Measurements from ENCODE around the gene CCDC190.
"Not testable (repeated sequence)": the region's sequence is repeated elsewhere in the genome, so short reads cannot be mapped to it uniquely, and the experiment has no call there.

The CCDC190 gene

DNA sequence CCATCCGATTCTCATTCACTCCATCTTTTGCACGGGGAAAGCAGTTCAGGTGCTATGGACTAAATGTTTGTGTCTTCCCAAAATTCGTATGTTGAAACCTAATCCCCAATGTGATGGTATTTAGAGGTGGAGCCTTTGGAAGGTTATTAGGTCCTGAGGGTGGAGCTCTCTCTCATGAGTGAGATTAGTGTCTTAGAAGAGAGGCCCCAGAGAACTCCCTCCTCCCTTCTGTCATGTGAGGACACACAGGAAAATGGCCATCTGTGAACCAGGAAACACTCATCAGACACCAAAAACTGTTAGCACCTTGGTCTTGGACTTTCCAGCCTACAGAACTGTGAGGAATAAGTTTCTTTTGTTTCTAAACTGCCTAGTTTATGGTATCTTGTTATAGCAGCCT lies 15.8 kb upstream of the CCDC190 start:
- Histone ChIP-seq H3K4me3 (ENCODE audit: low read depth, low read length) (no peak overlapping the region), H3K9me3 (ENCODE audit: control insufficient read depth, insufficient read depth, low read length) (no peaks in the 10 kb centered on the region), H3K36me3 (ENCODE audit: control insufficient read depth, insufficient read depth, low read length) (no peaks in the 10 kb centered on the region), H3K4me1 (ENCODE audit: control insufficient read depth, insufficient read depth, low read length) (no peaks in the 10 kb centered on the region), H3K27me3 (ENCODE audit: control insufficient read depth, insufficient read depth, low read length) (no peaks in the 10 kb centered on the region), H3K9ac (ENCODE audit: low read depth, low read length) (no peak overlapping the region)

DNA sequence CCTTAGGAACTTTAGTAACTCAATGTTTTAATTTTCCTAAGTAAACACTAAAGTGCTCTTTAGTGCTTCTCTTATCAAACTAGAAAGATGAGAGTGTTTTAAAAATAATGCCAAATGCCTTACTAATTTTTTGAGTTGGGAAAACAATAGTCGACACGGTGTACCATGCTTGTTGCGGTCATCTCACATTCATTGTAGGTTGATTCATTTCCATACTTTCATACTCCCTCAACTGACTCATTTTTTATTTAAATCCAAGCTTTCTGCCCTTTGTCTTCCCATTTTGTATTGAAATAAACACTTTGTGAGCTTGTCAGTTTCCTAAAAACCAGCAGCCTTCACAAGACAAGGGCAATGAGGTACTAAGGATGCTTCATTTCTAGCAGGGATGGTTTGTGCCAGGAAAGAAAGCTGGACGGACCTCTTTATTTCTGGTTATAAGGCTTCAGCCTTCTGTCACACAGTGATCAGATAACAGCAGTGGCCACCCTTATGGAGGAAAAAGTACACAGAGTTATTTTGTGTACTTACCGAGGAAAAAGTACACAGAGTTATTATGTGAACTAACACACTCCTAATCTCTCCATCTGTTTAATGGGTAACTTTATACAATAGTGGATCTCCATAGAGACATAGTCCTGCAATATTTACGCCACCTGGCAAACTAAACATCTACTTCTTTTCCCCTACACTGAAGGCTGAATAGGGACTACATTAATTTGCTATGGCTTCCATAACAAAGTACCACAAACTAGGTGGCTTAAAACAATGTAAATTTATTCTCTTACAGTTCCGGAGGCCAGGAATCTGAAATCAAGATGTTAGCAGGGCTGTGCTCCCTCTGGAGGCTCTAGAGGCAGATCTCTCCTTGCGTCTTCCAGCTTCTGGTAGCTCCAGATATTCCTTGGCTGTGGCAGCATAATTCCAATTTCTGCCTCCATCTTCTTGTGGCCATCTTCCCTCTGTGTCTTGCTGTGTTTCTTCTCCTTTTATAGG lies 13.0 kb upstream of the CCDC190 start:
- no peak overlapping the region for H3K4me3 ChIP-seq (ENCODE audit: low read depth, low read length)
- no peaks in the 10 kb centered on the region for H3K27me3 ChIP-seq (ENCODE audit: control insufficient read depth, insufficient read depth, low read length)
- no peaks in the 10 kb centered on the region for H3K4me1 ChIP-seq (ENCODE audit: control insufficient read depth, insufficient read depth, low read length)
- no peaks in the 10 kb centered on the region for H3K36me3 ChIP-seq (ENCODE audit: control insufficient read depth, insufficient read depth, low read length)
- H3K9ac ChIP-seq (ENCODE audit: low read depth, low read length), result no peak overlapping the region
- H3K9me3 ChIP-seq (ENCODE audit: control insufficient read depth, insufficient read depth, low read length), result no peaks in the 10 kb centered on the region

DNA sequence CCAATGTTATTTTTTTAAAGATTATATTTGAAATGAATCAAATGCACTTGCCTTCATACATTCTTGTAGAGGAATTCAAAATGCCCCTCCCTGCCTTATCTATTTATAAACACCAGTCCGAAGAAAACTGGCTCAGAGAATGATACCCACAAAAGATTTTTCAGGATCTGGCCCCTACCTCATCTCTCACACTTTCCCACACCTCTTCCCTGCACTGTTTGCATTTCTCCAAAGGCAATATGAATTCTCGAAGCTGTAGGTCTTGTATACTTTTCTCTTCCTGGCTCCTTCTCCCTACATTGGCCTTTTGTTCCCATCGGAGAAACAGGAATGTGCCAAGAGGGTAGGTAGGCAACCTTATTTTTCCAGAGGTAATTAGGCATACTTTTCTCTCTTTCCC lies 12.0 kb upstream of the CCDC190 start:
- Histone ChIP-seq H3K4me3 (ENCODE audit: low read depth, low read length) (no peak overlapping the region), H3K9ac (ENCODE audit: low read depth, low read length) (no peak overlapping the region), H3K27me3 (ENCODE audit: control insufficient read depth, insufficient read depth, low read length) (no peaks in the 10 kb centered on the region), H3K9me3 (ENCODE audit: control insufficient read depth, insufficient read depth, low read length) (no peaks in the 10 kb centered on the region), H3K4me1 (ENCODE audit: control insufficient read depth, insufficient read depth, low read length) (no peaks in the 10 kb centered on the region), H3K36me3 (ENCODE audit: control insufficient read depth, insufficient read depth, low read length) (no peaks in the 10 kb centered on the region)

DNA sequence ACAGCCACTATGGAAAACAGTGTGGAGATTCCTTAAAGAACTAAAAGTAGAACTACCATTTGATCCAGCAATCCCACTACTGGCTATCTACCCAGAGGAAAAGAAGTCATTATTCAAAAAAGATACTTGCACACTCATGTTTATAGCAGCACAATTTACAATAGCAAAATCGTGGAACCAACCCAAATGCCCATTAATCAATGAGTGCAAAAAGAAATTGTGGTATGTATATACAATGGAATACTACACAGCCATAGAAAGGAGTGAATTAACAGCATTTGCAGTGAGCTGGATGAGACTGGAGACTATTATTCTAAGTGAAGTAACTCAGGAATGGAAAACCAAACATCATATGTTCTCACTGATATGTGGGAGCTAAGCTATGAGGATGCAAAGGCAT lies 10.4 kb upstream of the CCDC190 start:
- H3K4me3 ChIP-seq (ENCODE audit: low read depth, low read length); H3K9me3 ChIP-seq (ENCODE audit: control insufficient read depth, insufficient read depth, low read length); H3K27me3 ChIP-seq (ENCODE audit: control insufficient read depth, insufficient read depth, low read length); H3K9ac ChIP-seq (ENCODE audit: low read depth, low read length); H3K36me3 ChIP-seq (ENCODE audit: control insufficient read depth, insufficient read depth, low read length); H3K4me1 ChIP-seq (ENCODE audit: control insufficient read depth, insufficient read depth, low read length): not testable (repeated sequence)

DNA sequence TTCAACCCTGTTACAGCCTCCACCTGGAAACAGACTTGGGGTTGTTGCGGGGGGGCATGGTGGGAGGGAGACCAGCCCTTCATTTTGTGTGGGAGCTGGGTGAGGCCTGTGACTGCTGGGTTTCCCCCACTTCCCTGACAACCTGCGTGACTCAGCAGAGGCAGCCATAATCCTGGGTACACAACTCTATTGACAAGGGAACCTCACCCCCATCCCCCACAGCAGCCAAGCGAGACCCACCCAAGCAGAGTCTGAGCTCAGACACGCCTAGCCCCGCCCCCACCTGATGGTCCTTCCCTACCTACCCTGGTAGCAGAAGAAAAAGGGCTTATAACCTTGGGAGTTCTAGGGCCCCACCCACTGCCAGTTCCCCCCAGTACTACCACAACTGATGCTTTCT lies 8.0 kb upstream of the CCDC190 start:
- Histone ChIP-seq H3K27me3 (ENCODE audit: control insufficient read depth, insufficient read depth, low read length) (no peaks in the 10 kb centered on the region), H3K36me3 (ENCODE audit: control insufficient read depth, insufficient read depth, low read length) (no peaks in the 10 kb centered on the region), H3K4me1 (ENCODE audit: control insufficient read depth, insufficient read depth, low read length) (no peaks in the 10 kb centered on the region), H3K9ac (ENCODE audit: low read depth, low read length) (no peak overlapping the region), H3K9me3 (ENCODE audit: control insufficient read depth, insufficient read depth, low read length) (no peaks in the 10 kb centered on the region), H3K4me3 (ENCODE audit: low read depth, low read length) (no peak overlapping the region)

DNA sequence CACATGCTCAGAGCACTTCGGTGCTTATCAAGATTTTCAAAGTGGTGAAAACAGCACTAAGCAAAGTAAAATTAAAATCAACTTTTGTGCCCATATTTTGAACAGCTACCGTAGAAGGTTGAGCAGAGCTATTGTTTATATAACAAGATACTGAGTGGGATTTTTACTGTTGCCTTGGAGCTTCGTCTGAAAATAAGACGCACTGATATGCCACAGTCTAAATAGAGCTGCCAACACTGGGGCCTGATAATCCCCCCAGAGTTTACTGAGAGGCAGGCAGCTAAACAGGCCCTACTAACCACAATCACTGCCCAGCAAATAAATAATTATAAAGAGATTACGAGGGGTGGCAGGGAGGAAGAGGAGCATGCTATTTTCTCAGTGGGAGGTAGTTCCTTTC lies 650 bp upstream of the CCDC190 start:
- H3K36me3 ChIP-seq (ENCODE audit: control insufficient read depth, insufficient read depth, low read length), result no peaks in the 10 kb centered on the region

DNA sequence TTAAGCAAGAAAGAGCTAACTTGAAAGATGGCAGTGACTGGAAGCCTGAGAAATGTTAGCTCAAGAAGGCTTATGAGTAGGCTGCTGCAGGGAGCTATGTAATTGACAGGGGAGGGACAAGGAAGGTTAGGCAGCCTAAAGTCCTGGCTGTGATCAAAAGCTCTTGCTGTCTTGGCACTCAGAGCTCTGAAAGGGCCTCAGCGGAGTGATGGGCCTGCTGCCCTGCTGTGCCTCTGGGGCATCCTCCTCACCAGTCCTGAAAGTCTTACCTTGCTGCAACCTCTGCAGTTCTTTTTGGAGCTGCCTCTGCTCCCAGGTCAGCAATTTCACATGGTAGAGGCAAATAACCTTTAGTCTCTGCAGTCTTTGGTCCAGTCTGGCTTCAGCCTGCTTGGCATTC lies 1.8 kb downstream of the CCDC190 start:
- H3K4me1 ChIP-seq (ENCODE audit: control insufficient read depth, insufficient read depth, low read length), result no peaks in the 10 kb centered on the region
- H3K27me3 ChIP-seq (ENCODE audit: control insufficient read depth, insufficient read depth, low read length), result no peaks in the 10 kb centered on the region

More for the DNA sequence above, 650 bp upstream of the CCDC190 start:
- Histone ChIP-seq H3K9me3 (ENCODE audit: control insufficient read depth, insufficient read depth, low read length) (no peaks in the 10 kb centered on the region), H3K9ac (ENCODE audit: low read depth, low read length) (no peak overlapping the region), H3K4me3 (ENCODE audit: low read depth, low read length) (no peak overlapping the region), H3K4me1 (ENCODE audit: control insufficient read depth, insufficient read depth, low read length) (no peaks in the 10 kb centered on the region), H3K27me3 (ENCODE audit: control insufficient read depth, insufficient read depth, low read length) (no peaks in the 10 kb centered on the region)

DNA sequence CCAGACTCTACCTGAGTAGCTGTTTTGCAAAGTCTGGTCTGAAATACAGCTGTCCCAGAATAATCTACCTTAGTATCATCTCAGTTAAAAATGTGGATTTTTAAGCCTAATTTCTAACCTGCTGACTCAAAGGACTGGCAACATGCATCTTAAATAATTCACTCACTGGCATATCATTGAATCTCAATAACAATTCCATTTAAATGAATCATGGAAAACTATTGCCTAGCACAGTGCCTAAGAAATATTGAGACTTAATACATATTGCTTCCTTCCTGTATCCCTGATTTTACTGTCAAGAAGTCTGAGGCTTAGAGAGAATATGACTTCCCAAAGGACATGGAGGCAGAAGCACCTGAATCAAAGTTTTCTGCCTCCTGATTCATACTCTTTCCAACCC lies 3.1 kb downstream of the CCDC190 start:
- H3K9ac ChIP-seq (ENCODE audit: low read depth, low read length), result no peak overlapping the region
- H3K4me1 ChIP-seq (ENCODE audit: control insufficient read depth, insufficient read depth, low read length), result no peaks in the 10 kb centered on the region
- H3K27me3 ChIP-seq (ENCODE audit: control insufficient read depth, insufficient read depth, low read length), result no peaks in the 10 kb centered on the region
- H3K36me3 ChIP-seq (ENCODE audit: control insufficient read depth, insufficient read depth, low read length), result no peaks in the 10 kb centered on the region
- no peak overlapping the region for H3K4me3 ChIP-seq (ENCODE audit: low read depth, low read length)
- no peaks in the 10 kb centered on the region for H3K9me3 ChIP-seq (ENCODE audit: control insufficient read depth, insufficient read depth, low read length)

More for the DNA sequence above, 1.8 kb downstream of the CCDC190 start:
- H3K9me3 ChIP-seq (ENCODE audit: control insufficient read depth, insufficient read depth, low read length), result no peaks in the 10 kb centered on the region
- H3K9ac ChIP-seq (ENCODE audit: low read depth, low read length), result no peak overlapping the region
- H3K4me3 ChIP-seq (ENCODE audit: low read depth, low read length), result no peak overlapping the region
- H3K36me3 ChIP-seq (ENCODE audit: control insufficient read depth, insufficient read depth, low read length), result no peaks in the 10 kb centered on the region

DNA sequence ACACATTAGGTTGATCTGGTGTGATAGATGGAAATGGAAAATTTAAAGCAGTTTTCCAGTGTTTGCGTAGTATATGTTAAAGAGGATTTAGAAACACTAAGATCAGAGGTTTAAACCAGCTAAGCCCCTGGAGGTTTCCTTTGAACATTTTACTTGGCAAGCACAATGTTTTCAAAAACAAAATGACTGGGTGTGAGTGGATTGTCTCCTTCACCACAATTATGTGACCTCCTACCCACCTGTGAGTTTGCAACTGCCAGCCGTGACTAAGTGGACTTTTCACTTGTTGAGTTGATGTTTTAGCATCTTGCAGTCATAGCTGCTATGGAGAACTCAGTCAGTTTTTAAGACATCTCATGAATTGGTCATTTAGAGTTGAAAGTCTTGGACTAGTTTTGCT lies 4.7 kb downstream of the CCDC190 start:
- Histone ChIP-seq H3K4me1 (ENCODE audit: control insufficient read depth, insufficient read depth, low read length) (no peaks in the 10 kb centered on the region), H3K27me3 (ENCODE audit: control insufficient read depth, insufficient read depth, low read length) (no peaks in the 10 kb centered on the region), H3K36me3 (ENCODE audit: control insufficient read depth, insufficient read depth, low read length) (no peaks in the 10 kb centered on the region), H3K4me3 (ENCODE audit: low read depth, low read length) (no peak overlapping the region), H3K9me3 (ENCODE audit: control insufficient read depth, insufficient read depth, low read length) (no peaks in the 10 kb centered on the region), H3K9ac (ENCODE audit: low read depth, low read length) (no peak overlapping the region)

DNA sequence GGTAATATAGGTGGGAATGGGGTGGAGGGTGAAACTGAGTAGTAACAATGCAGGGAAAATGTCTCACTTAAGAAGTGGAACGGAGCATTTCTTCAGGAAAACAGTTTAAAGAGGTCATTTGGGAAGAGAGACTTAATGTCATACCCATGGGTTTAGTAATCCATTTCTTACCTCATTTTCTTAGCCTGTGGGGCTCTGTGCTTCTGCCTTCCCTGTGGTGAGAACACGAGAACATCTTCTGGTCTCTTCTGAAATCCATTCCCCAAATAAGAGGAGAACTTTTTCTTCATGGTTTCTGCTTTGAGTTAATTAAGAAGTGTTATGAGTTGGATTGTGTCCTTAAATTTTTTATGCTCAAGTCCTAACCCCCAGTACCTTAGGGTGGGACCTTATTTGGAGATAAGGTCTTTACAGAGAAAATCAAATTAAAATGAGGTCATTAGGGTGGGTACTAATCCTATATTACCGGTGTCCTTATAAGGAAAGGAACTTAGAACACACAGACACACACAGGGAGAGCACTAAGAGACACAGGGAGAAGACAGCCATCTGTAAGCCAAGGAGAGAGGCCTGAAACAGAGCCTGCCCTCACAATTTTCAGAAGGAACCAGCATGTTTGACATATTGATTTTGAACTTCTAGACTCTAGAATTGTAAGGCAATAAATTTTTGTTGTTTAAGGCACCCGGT lies 5.4 kb downstream of the CCDC190 start:
- Histone ChIP-seq H3K9me3 (ENCODE audit: control insufficient read depth, insufficient read depth, low read length) (no peaks in the 10 kb centered on the region), H3K9ac (ENCODE audit: low read depth, low read length) (no peak overlapping the region), H3K36me3 (ENCODE audit: control insufficient read depth, insufficient read depth, low read length) (no peaks in the 10 kb centered on the region), H3K4me3 (ENCODE audit: low read depth, low read length) (no peak overlapping the region), H3K27me3 (ENCODE audit: control insufficient read depth, insufficient read depth, low read length) (no peaks in the 10 kb centered on the region), H3K4me1 (ENCODE audit: control insufficient read depth, insufficient read depth, low read length) (no peaks in the 10 kb centered on the region)

DNA sequence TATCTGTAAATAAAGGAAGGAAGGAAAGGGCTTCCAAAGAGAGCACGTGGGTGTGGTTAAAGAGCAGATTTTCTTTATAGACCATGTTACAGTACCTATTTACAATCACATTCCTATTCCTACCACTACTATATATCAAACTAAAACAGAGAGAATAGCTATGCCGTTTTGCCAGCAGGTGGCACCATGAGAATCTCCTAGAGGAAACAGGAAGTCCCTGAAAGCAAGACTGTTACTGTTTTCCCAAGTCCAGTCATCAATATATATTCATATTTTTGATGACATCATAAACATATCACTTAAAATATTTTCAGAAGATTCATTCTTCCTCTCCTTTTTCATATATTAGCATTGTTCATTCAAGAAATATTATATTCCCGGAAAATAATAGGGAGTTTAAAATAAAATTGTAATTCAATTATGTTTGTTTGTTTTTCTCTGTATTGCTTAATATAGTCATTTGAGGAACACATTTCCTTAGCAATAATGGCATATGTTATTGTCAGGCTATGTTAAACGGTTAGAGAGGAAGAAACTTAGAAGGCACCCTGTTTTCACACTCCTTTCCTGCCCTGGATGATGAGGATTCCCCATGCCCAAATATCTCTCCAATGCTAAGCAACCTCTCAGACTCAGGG lies 6.6 kb downstream of the CCDC190 start:
- no peak overlapping the region for H3K4me3 ChIP-seq (ENCODE audit: low read depth, low read length)
- H3K36me3 ChIP-seq (ENCODE audit: control insufficient read depth, insufficient read depth, low read length), result no peaks in the 10 kb centered on the region
- no peaks in the 10 kb centered on the region for H3K27me3 ChIP-seq (ENCODE audit: control insufficient read depth, insufficient read depth, low read length)
- H3K9ac ChIP-seq (ENCODE audit: low read depth, low read length), result no peak overlapping the region
- H3K9me3 ChIP-seq (ENCODE audit: control insufficient read depth, insufficient read depth, low read length), result no peaks in the 10 kb centered on the region
- no peaks in the 10 kb centered on the region for H3K4me1 ChIP-seq (ENCODE audit: control insufficient read depth, insufficient read depth, low read length)

Data from iPS-15b (cell line).